GM21447 (cell line): Measurements from ENCODE around the gene ZFYVE1.
"Not testable (repeated sequence)": the region's sequence is repeated elsewhere in the genome, so short reads cannot be mapped to it uniquely, and the experiment has no call there.

ENCODE experiments used
- ATAC-seq: cut with Tn5 transposase; IDR thresholded peaks from one replicate; pipeline ENCODE4 v1.9.1; 2021; ENCODE audit not compliant: unreplicated experiment

The ZFYVE1 gene, protein sequence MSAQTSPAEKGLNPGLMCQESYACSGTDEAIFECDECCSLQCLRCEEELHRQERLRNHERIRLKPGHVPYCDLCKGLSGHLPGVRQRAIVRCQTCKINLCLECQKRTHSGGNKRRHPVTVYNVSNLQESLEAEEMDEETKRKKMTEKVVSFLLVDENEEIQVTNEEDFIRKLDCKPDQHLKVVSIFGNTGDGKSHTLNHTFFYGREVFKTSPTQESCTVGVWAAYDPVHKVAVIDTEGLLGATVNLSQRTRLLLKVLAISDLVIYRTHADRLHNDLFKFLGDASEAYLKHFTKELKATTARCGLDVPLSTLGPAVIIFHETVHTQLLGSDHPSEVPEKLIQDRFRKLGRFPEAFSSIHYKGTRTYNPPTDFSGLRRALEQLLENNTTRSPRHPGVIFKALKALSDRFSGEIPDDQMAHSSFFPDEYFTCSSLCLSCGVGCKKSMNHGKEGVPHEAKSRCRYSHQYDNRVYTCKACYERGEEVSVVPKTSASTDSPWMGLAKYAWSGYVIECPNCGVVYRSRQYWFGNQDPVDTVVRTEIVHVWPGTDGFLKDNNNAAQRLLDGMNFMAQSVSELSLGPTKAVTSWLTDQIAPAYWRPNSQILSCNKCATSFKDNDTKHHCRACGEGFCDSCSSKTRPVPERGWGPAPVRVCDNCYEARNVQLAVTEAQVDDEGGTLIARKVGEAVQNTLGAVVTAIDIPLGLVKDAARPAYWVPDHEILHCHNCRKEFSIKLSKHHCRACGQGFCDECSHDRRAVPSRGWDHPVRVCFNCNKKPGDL

DNA sequence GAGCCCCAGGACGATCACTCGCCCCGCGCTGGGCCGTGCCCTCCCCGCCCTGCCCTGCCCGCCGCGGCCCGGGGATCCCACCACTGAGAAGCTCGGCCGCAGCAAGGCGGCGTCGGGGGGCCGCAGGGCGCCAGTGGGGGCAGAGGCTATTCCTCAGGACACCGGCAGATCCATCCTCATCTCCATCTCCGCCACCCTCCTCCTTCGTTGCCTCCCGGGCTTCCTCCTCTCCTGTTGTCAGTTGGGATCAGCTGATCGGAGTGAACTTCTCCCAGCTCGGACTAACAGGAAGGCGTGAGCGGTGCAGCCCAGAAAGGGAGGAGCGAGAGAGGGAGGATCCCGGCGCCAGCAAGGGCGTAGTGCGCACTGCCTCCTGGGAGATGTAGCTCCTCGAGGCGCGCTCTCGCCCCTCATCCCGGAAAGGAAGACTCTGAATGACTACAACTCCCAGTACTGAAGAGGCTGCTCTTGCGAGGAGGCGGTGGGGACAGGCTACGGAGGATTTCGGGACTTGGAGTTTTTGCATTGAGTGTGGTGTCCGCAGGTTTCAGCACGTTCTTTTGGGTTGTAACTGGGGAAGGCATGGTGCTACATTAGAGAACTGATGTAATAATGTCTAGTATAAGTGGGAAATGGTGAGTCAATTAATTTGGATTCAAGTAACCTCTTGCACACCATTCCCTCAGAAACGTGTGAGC lies at the start of gene ZFYVE1:
TSS of gene ZFYVE1 (minus strand) at position 262 of the 698 bp plus-strand sequence. CDS start 2,598 bp downstream, outside the sequence.
- peak; percentile 97 for ATAC-seq

DNA sequence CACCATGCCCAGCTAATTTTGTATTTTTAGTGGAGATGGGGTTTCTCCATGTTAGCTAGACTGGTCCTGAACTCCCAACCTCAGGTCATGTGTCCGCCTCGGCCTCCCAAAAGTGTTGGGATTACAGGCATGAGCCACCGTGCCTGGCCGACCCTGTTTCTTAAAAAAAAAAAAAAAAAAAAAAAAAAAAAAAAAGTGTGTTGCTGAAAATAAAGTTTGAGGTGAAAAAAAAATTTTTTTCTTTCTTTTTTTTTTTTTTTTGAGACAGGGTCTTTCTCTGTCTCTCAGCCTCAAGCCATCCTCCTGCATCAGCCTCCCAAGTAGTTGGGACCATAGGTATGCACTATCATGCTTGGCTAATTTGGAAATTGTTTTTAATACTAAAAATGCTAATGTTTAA lies 42.7 kb upstream of the ZFYVE1 start:
- ATAC-seq: no peak

DNA sequence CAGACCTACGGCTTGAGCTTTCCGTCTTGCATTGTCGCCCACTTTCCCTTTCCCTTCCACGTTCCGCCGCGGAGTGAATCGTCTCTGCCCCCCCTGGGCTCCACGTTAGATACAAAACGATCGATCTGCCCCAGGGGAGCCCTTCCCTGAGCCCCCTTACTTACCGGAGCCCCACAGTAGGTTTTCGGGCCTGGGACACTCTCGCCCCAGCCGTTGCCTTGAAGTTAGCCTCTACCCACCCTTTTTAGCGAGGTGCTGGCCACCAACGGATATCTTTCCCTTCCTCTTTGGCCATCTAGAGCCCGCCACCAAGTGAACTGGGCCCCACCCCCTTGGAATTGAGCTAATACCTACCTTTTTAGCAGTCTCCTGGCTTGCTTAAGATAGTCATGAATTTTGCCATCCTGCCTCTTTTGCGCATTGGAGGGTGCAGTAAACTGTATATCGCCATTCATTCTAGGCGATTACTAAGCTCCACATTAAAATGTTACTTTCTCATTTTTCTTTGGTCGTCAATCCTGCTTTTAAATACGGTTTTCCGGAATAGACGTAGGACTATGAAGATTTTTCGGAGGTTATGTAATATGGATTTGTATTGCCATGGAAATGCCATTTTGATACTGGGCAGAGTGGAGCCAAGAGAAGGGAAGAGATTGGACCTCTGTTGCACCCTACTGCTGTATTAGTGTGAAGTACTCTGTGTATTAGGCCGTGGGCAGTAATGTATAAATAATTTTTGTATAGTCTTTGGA lies 32.2 kb upstream of the ZFYVE1 start:
- ATAC-seq: peak; percentile 22

DNA sequence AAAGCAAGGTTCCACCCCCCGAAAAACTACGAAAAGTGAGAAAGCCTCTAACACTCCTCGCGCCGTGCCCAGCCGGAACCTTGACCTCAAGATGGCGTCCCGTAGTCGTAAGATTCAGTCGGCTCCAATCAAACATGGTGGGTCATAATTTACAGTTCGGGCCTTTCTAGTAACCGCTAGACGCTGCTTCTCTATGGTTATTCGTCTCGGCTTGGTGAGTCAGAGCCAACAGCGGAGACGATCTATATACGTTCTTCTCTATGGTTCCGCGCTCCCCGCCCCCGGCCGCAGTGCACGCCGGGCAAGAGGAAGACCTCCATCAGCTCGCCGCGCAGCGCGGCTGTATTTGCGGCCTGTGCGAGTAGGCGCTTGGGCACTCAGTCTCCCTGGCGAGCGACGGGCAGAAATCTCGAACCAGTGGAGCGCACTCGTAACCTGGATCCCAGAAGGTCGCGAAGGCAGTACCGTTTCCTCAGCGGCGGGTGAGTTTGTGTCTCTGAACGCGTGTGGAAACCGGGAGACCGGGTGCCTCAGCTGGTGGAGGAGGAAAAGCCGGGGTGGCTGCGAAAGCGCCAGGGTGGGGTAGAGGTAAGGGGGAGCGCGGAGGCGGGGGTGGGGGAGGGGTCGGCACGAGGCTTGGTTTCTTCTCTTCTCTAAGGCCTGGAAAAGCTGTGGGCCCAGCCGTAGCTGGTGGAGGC lies 31.5 kb upstream of the ZFYVE1 start, which contains the start of gene RBM25:
TSS of gene RBM25 (plus strand) at position 311 of the 698 bp plus-strand sequence. CDS start 13,108 bp downstream, outside the sequence.
- peak; percentile 96 for ATAC-seq

DNA sequence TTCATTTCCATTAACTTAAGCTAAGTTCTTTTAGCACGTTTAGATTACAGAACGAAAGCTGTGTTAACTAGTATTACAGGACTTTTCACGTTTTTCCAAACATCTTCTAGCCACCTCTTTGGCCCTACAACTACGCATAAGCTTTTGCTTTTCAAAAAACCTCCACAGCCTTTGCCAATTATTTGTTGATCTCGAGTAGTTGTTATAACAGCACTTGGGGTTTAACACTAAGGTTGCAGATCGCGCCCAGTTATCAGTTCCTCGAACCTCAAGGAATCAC lies 31.0 kb upstream of the ZFYVE1 start:
- no peak for ATAC-seq

DNA sequence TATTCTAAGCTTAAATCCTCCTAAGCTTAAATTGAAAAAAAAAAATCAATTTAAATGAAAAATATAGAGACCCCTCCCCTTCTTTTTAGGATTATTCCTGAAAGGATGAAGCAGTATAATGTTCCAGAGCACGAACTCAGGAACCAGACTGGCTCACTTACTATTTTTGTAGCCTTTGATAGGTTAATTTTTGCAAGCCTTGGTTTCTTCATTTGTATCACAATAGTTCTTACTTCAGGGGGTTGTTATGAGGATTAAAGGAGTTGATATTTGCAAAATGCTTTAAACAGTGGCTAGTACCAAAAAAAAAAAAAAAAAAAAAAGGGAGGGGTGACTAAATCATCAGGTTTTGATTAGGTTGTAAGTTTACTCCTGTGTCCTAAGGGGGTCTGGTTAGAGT lies 28.3 kb upstream of the ZFYVE1 start:
- no peak for ATAC-seq

DNA sequence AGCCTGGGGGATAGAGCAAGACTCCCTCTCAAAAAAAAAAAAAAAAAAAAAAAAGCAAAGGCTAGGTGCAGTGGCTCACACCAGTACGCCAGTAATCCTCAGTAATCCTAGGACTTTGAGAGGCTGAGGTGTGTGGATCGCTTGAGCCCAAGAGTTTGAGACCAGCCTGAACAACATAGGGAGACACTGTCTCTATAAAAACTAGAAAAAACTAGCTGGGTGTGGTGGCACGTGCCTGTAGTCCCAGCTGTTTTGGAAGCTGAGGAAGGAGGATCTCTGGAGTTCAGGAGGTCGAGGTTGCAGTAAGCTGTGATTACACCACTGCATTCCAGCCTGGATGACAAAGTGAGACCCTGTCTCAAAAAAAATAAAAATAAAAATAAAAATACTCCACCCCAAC lies 22.5 kb upstream of the ZFYVE1 start:
- no peak for ATAC-seq

DNA sequence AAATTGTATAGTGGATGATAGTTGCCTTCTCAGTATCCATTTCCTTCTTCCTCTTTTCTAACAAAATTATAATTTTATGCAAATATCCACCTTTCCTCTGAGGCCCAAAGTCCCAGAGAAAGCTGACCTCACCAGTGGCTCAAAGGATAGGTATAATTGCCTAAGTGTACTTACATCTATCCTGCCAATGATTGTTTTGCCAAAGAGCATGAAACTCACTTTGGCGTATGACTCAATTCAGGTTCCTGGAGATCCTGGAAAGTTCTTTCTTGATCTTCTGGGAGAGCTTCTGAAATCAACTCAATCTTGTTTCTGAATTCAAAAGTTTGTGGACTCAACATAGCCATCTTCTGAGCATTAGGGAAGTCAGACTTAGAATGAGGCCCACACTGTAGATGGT lies 20.9 kb upstream of the ZFYVE1 start:
- ATAC-seq: no peak

DNA sequence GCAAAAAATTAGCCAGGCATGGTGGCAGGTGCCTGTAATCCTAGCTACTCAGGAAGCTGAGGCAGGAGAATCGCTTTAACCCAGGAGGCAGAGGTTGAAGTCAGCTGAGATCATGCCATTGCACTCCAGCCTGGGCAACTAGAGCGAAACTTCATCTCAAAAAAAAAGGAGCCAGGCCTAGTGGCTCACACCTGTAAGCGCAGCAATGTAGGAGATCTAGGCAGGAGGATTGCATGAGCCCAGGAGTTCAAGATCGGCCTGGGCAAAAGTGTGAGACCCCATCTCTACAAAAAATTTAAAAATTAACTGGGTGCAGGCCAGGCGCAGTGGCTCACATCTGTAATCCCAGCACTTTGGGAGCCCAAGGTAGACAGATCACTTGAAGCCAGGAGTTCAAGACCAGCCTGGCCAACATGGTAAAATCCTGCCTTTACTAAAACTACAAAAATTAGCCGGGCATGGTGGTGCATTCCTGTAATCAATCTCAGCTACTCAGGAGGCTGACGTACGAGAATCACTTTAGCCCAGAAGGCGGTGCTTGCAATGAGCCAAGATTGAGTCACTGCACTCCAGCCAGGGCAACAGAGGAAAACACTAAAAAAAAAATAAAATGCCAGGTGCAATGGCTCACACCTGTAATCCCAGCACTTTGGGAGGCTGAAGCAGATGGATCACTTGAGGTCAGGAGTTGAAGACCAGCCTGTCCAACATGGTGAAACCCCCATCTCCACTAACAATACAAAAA lies 10.0 kb upstream of the ZFYVE1 start:
- not testable (repeated sequence) for ATAC-seq

DNA sequence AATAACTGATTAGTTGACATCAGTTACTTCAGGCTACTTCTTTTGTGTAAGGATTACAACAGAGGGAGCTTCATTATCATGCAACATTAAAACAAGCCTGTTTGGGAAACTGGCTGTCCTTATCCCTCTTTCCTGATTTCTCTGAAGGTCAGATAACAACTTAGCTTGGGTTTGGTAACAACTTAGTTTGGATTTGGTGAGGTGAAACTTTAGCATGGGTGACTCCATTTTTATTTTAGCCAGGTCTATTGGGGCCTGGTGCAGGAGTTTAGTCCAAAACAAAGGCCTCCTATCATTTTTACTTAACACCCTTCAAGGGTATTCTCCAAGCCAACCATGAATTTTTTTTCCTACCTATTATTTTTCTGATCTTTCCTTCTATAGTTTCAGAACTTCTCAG lies 1.1 kb upstream of the ZFYVE1 start:
- ATAC-seq: no peak

DNA sequence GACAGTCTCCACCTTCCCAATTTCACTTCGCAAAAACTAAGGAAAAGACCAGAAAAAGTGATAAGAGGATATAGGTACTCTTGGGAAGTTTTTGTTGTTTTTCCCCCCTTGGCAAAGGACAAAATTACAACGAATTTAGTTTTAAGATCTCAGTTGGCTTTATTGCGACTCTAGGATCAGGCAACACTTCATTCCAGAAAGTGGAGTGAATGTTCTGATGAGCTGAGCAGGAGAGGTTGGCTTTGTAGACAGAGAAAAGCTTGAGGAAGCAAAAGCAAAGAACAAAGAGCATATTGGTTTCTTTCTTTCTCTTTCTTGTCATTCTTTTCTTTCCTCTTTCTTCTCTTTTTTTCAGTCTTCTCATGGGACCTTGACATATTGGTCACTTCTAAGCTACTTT lies 640 bp upstream of the ZFYVE1 start:
- no peak for ATAC-seq

DNA sequence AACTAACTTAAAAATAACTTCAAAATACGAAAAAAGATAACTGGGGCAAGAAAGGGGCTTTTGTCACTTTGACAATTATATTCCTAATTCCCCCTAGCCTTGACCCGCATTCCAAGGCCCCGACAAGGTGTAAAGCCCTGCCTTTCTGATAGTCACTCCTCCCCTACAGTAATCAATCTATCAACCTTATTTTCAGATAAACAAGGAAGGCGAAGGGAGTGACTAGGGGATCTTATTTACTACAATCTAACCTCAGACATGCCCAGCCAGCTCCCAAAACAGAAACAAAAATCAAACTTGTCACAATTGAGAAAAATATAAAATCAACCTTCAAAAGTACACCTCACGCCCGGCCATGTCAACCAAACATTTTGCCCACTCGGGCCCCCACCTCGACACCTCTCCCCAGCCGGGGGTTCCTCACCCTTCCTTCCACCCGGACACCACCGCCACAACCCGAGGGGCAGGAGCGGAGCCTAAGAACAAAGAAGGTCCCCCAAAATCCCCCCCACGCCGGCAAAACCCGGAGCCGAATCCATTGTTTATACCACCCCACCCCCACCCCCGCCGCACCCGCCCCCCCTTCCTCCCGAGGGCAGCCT lies 562 bp downstream of the ZFYVE1 start:
- ATAC-seq: no peak

DNA sequence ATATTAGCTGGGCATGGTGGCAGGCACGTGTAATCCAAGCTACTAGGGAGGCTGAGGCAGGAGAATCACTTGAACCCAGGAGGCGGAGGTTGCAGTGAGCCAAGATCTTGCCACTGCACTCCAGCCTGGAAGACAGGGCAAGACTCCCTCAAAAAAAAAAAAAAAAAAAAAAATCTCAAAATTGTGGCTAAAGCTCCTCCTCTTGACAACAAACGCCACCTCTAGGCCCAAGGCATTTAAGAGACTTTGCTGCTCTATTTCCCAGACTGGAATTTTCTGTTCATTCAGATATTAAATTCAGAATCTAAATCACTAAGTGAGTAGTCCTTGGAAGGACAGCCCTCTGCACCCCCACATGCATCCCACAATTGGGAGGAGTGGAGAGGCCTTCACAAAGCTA lies 1.4 kb downstream of the ZFYVE1 start:
- no peak for ATAC-seq

DNA sequence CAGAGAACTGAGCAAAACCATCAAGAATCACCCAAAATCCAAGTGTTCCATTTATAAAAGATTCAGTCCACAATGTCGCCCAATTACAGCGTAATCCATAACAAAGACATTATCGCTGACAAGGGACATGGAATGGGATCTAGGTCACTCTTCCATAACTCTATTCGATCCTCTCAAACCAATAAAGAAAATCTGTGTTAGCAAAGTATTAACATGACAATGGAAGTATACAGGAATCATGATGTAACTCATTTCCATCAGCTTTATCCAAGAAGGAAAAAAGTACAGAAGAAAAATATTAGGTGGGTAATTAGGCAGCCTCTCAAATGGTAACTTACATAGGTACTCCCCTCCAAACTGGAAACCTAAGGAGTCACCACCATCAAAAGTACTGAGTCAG lies 4.9 kb downstream of the ZFYVE1 start:
- no peak for ATAC-seq

DNA sequence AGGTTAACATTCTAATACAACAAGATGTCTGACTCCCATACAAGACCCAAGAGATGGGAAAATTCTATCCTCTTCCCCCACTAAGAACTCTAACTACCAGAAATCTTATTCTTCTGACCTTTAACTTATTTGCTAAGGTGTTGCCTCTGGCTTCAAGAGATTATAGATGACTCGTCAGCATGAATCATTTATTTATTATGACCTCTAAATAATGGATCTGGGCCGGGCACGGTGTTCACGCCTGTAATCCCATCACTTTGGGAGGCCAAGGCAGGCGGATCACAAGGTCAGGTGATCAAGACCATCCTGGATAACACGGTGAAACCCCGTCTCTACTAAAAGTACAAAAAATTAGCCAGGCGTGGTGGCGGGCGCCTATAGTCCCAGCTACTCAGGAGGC lies 10.9 kb downstream of the ZFYVE1 start:
- not testable (repeated sequence) for ATAC-seq

DNA sequence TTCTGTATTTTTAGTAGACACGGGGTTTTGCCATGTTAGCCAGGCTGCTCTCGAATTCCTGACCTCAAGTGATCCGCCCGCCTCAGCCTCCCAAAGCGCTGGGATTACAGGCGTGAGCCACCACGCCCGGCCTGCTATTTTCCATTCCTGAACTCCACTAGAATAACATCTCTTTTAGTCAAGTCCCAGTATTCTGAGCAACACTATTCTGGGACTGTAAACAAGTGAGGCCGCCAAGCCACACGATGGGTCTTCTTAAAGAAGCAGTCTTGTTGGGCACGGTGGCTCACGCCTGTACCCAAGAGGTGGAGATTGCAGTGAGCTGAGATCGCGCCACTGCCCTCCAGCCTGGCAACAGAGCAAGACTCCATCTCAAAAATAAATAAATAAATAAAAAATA lies 11.4 kb downstream of the ZFYVE1 start:
- ATAC-seq: not testable (repeated sequence)

DNA sequence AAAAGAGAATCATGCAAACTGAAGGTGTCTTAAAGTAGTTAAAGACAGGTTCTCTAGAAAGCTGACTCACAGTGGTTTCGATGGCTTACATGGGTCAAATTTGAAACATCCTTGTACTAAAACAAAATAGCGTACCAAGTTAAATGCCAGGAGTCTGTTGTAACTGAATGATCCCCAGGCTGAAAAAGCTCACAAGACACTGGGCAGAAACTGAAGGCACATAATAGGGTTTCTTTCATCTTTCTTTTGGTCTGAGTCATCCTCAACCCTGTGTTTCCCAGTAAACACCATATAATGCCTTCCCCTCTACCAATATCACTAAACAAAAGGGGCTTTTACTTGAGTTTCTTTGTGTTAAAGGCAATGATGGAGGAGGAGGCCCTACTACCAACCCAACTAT lies 12.8 kb downstream of the ZFYVE1 start:
- peak; percentile 84 for ATAC-seq

DNA sequence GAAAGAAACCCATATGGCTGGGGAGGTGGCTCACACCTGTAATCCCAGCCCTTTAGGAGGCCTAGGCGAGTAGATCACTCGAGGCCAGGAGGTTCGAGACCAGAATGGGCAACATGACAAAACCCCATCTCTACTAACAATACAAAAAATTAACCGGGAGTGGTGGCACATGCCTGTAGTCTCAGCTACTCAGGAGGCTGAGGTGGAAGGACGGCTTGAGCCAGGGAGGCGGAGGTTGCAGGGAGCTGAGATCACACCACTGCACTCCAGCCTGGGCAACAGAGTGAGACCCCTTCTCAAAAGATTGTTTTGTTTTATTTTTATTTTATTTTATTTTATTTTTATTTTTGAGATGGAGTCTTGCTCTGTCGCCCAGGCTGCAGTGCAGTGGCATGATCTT lies 15.7 kb downstream of the ZFYVE1 start:
- ATAC-seq: not testable (repeated sequence)

DNA sequence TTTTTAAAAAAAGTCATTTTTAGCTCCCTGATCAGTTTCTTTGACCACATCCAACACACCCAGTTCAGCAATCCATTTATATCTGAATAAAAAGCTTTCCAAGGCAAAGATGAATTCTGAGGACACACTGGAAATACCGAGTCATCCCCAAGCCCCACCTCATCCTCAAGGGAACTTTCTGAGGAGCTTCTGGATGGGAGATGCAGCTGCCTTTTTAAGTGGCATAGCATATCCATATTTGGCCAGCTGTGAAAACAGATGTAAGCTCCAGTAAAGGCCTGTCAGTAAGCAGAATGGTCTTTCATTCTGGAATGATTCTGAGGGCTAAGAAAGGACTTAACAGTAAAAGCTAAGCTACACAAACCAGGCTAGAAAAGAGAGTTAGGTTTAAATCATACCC lies 18.4 kb downstream of the ZFYVE1 start:
- no peak for ATAC-seq
